GM21723 (cell line): ENCODE measurements around the gene NMT1.

Experiments
- ATAC-seq: cut with Tn5 transposase; IDR thresholded peaks from one replicate; pipeline ENCODE4 v1.9.1; 2021; ENCODE audit warnings: mild to moderate bottlenecking, moderate library complexity; ENCODE audit not compliant: unreplicated experiment

Gene NMT1

DNA sequence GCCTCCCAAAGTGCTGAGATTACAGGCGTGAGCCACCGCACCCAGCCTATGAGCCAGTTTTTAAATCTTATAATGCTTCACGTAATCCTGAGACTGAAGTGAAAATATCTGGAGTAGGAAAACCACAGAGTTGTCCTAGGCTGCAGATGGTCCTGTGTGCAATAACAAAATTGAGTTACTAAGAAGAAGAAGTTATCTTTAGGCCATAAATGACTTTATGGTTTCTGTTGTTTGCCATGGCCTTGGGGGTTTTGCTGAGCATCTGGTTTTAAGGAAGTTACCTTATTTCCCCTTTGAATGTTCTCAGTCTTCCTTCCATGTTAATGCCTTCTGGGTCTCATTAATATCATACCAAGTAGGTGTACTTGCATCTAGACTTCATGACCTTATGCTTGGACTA is 16.5 kb downstream of the NMT1 start:
- no peak for ATAC-seq

- ATAC-seq = no peak
Observed at GRCh38 chr17:45081047-45081703, 20.1 kb downstream of the NMT1 start.

DNA sequence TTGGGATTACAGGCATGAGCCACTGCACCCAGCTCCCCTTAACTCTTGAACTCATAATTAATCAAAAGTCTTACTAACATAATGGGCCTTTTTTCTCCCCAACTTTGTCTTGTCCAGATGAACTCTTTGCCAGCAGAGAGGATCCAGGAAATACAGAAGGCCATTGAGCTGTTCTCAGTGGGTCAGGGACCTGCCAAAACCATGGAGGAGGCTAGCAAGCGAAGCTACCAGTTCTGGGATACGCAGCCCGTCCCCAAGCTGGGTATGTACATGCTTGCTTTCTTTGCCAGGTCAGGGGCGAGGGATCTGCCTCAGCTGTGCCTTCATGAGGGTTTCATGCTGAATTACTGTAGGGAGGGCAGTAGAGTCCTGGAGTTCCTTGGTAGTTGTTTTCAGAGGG is 25.3 kb downstream of the NMT1 start:
- no peak for ATAC-seq

- ATAC-seq = no peak
Observed at GRCh38 chr17:45086865-45087503, 25.9 kb downstream of the NMT1 start.

- ATAC-seq = no peak
Observed at GRCh38 chr17:45087504-45087975, 26.4 kb downstream of the NMT1 start.

DNA sequence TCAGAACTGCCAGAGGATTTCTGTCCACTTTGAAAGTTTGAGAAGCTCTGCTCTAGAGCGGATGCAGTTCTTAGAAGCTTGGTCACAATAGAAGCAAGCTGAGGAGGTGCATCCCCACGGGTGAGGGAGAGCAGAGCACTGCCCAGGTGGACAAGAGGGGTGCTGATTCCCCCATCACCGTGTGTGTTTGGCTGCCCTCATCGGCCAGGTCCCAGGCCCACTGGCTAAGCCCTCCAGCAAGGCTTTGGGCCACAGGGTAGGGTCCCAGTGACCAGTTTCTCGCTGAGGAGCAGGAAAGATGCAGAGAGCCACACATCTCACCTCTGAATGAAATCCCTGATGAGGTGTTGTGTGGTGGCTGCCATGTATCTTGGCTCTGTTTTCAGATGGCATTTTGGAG is 26.9 kb downstream of the NMT1 start:
- no peak for ATAC-seq

- ATAC-seq = no peak
Observed at GRCh38 chr17:45088741-45089140, 27.6 kb downstream of the NMT1 start.

DNA sequence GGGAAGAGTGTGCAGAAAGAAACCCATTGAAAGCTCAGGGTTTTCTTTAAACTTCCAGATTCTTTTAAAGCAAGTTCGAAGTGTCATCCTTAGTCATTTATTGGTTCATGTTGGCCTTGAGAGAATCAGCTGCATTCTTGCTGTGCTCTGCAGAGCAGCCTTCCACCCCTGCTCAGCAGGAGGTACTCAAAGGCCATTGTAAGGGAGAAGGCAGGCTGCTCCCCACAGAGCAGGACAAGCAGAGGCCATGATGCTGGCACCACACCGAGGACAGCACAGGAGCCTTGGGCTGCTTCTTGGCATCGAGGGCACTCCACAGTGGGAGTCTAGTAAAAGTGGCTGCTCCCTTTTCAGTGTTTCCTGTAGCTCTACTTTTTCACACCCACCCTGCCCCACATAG is 29.6 kb downstream of the NMT1 start:
- ATAC-seq = no peak

DNA sequence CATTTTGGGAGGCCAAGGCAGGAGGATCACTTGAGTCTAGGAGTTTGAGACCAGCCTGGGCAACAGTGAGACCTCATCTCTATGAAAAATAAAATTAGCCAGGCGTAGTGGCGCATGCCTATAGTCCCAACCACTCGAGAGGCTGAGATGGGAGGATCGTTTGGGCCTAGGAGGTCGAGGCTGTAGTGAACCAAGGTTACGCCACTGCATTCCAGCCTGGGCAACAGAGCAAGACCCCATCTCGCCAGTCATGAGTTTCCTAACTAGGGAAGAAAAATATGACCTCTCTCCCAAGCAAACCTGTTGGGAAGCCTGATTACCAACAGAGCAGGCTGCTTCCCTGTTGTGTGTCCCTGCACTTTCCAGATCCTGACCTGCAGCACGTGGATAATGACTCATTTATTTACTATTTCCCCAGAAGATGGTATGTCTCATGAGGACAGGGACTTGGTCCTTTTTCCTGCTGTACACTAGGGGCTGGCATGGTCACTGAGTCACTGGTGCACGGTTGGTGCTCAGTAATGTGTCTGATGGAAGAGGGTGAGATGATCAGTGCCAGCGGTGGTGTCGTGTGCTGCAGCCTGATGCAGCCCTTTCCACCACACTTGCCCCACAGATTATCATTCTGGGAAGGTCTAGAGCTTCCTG is 30.8 kb downstream of the NMT1 start:
- ATAC-seq = no peak

GRCh38 chr17:45092911-45093430 is 31.9 kb downstream of the NMT1 start:
- ATAC-seq = no peak

- ATAC-seq = no peak
Observed at GRCh38 chr17:45093444-45094110, 32.5 kb downstream of the NMT1 start.

GRCh38 chr17:45096141-45096540 is 35.0 kb downstream of the NMT1 start:
- ATAC-seq = no peak

GRCh38 chr17:45096926-45097325 is 35.8 kb downstream of the NMT1 start:
- ATAC-seq = no peak

DNA sequence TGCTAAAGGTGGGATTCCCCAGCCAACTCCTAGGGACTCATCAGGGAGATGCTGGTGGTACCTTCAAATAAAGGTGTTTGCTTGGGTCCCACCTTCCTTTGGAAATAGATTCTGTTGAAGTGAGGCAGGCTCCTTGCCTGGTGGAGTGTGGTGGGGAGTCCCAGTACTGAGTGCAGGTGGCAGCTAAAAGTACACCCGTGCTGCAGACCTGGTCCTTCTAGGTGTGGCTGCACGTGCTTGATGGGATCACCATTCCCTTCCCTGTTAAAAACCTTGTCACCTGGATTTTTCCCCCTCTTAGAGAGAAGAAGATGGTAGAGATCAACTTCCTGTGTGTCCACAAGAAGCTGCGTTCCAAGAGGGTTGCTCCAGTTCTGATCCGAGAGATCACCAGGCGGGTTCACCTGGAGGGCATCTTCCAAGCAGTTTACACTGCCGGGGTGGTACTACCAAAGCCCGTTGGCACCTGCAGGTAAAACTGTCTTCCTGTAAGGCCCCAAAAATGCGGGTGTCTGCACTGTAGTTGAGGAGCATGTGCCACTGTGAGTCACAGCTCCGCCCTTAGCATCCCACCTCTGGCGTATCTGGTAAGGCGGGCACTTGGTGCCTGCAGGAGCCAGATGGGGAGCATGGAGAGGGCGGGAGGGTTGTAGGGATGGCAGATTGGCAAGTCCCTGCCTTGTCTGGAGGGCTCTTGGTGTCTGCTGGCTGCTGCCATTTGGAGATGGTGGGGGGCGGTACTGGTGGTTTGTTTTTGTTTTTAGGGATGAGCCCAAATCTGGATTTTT is 37.2 kb downstream of the NMT1 start:
- ATAC-seq = no peak

GRCh38 chr17:45098869-45099616 is 37.9 kb downstream of the NMT1 start:
- ATAC-seq = no peak

GRCh38 chr17:45101546-45101882 is 40.4 kb downstream of the NMT1 start:
- ATAC-seq = no peak

- ATAC-seq = no peak
Observed at GRCh38 chr17:45101883-45102811, 41.0 kb downstream of the NMT1 start.

- no peak for ATAC-seq
Observed at GRCh38 chr17:45102856-45103255, 41.7 kb downstream of the NMT1 start.

DNA sequence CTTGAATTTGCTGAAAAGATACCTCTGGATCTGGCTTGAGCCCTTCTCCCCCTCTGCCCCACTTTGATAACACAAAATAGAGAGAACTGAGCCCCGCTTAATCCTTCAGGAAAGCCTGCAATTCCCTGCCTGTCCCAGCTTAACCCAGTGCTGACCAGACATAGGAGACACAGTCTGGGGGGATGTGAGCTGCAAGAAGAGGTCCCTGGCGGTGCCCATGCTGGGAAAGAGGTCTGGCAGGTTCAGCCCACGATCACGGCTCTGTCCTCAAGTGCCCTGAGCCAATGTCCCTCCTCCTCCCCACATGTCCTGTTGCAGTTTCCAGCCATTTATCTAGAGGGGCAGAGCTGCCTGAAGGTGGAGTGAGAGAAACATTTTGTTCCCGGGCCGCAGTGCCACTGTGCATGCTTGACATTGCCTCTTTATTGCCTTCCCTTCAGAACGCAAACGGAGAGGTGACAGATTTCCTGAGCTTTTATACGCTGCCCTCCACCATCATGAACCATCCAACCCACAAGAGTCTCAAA is 42.2 kb downstream of the NMT1 start:
- no peak for ATAC-seq
